Neural progenitor cell (in vitro differentiated cells): ENCODE results near the gene CINP. TPM values are rescaled to one million over a fixed set of nuclear protein-coding genes. Genes with fewer than 3 reads are reported as not detected.

Experiments used
- DNase-seq: peaks from one replicate; pipeline ENCODE4 v3.0.0-alpha.2; 2016; ENCODE audit warnings: low spot score
- H2AFZ ChIP-seq: fragments of 200-600 bp; sonication (generic); replicated peaks from 2 replicates; pipeline ENCODE4 v1.6.1; 2016; ENCODE audit warnings: antibody characterized with exemption
- H3F3A ChIP-seq: fragments of 200-600 bp; sonication (generic); 2 replicates; pipeline ENCODE4 v1.6.1; 2016; ENCODE audit warnings: antibody characterized with exemption, low read depth
- H3K27ac ChIP-seq: fragments of 200-600 bp; sonication (generic); 2 replicates; pipeline ENCODE4 v1.5.1; 2016; ENCODE audit warnings: mild to moderate bottlenecking
- H3K27me3 ChIP-seq: fragments of 200-600 bp; sonication (generic); 2 replicates; pipeline ENCODE4 v1.6.1; 2016; ENCODE audit warnings: mild to moderate bottlenecking, moderate library complexity
- H3K36me3 ChIP-seq: fragments of 200-600 bp; sonication (generic); 2 replicates; pipeline ENCODE4 v1.5.1; 2016
- H3K4me1 ChIP-seq: fragments of 200-600 bp; sonication (generic); 2 replicates; pipeline ENCODE4 v1.6.1; 2016; ENCODE audit warnings: mixed run types
- H3K4me2 ChIP-seq: fragments of 200-600 bp; sonication (generic); 2 replicates; pipeline ENCODE4 v1.6.1; 2016
- H3K4me3 ChIP-seq: fragments of 200-600 bp; sonication (generic); 2 replicates; pipeline ENCODE4 v1.5.1; 2016
- H3K79me2 ChIP-seq: fragments of 200-600 bp; sonication (generic); 2 replicates; pipeline ENCODE4 v1.6.1; 2016; ENCODE audit warnings: low read depth
- H3K9ac ChIP-seq: fragments of 200-600 bp; sonication (generic); 2 replicates; pipeline ENCODE4 v1.6.1; 2016
- H3K9me3 ChIP-seq: fragments of 200-600 bp; sonication (generic); 2 replicates; pipeline ENCODE4 v1.5.1; 2016; ENCODE audit warnings: low read depth
- H4K20me1 ChIP-seq: fragments of 200-600 bp; sonication (generic); 2 replicates; pipeline ENCODE4 v1.6.1; 2016; ENCODE audit warnings: low read depth
- H3K27ac Mint-ChIP-seq: 3 replicates; pipeline ENCODE4 v1.8.0; 2021; ENCODE audit warnings: mixed read lengths
- H3K27me3 Mint-ChIP-seq: 2 replicates; pipeline ENCODE4 v1.8.0; 2022; ENCODE audit warnings: low read depth, mild to moderate bottlenecking, inconsistent platforms, moderate library complexity, mixed read lengths; ENCODE audit not compliant: insufficient read depth
- H3K36me3 Mint-ChIP-seq: 3 replicates; pipeline ENCODE4 v1.8.0; 2021; ENCODE audit warnings: mixed read lengths
- H3K4me1 Mint-ChIP-seq: 3 replicates; pipeline ENCODE4 v1.8.0; 2021; ENCODE audit warnings: mixed read lengths
- H3K4me3 Mint-ChIP-seq: 3 replicates; pipeline ENCODE4 v1.8.0; 2021; ENCODE audit warnings: mild to moderate bottlenecking, moderate library complexity, mixed read lengths
- H3K9me3 Mint-ChIP-seq: 3 replicates; pipeline ENCODE4 v1.8.0; 2020; ENCODE audit warnings: mixed read lengths
- EZH2 ChIP-seq: fragments of 200-600 bp; sonication (generic); IDR thresholded peaks from 2 replicates; pipeline ENCODE4 v1.6.1; 2017; ENCODE audit warnings: antibody characterized with exemption, mild to moderate bottlenecking, moderate library complexity
- EZH2phosphoT487 ChIP-seq: fragments of 200-600 bp; sonication (generic); IDR thresholded peaks from 2 replicates; pipeline ENCODE4 v1.6.1; 2017; ENCODE audit warnings: antibody characterized with exemption
- total RNA-seq: library from RNA; depleted of rRNA; stranded (reverse); fragments of >200 nt; gene quantifications from 2 replicates; pipeline ENCODE4 v1.2.3, GENCODE V29; 2015; ENCODE audit warnings: low replicate concordance
- TF ChIP-seq, protein P1 (sequence below): fragments of 200-600 bp; sonication (generic); IDR thresholded peaks from 2 replicates; pipeline ENCODE4 v1.5.1; 2017; ENCODE audit warnings: antibody characterized with exemption, mild to moderate bottlenecking

The CINP gene
- total RNA-seq, 1 donor from 2014 or later: 53.5 TPM

DNA sequence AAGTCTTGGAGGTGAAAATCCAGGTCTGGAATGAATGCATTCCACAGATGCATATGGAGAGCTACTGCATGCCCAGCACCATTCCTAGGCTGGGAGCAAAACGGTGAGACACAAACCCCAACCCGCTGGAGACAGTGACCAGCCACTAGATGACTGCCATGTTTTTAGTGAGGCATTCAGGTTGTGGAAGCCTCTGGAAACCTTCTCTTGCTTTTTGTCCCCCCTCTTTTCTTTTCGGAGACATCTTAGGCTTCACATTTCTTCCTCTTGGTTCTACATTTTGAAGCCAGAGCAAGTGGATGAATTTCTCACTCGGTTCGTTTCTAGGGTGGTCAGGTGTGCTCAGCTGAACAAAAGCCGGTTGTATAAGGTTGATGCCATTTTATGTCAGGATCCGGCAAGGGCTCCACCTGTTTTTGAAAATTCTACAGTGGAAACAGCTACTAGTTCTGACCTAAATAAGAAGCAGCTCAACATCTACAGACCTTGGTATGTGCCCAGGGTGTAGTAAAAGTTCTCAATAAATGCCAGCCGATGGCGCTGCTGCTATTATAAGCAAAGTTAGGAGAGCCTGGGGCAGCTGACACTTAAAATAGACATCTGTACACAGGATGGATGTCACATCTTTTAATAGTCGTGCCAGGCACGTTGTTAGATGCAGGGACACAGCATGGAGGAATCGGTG is 45.0 kb downstream of the CINP start:
- TF ChIP-seq, protein P1, sequence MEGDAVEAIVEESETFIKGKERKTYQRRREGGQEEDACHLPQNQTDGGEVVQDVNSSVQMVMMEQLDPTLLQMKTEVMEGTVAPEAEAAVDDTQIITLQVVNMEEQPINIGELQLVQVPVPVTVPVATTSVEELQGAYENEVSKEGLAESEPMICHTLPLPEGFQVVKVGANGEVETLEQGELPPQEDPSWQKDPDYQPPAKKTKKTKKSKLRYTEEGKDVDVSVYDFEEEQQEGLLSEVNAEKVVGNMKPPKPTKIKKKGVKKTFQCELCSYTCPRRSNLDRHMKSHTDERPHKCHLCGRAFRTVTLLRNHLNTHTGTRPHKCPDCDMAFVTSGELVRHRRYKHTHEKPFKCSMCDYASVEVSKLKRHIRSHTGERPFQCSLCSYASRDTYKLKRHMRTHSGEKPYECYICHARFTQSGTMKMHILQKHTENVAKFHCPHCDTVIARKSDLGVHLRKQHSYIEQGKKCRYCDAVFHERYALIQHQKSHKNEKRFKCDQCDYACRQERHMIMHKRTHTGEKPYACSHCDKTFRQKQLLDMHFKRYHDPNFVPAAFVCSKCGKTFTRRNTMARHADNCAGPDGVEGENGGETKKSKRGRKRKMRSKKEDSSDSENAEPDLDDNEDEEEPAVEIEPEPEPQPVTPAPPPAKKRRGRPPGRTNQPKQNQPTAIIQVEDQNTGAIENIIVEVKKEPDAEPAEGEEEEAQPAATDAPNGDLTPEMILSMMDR: peak; percentile 10
- TF ChIP-seq EZH2 (no peak), EZH2phosphoT487 (no peak)
- H3K4me1 ChIP-seq: peaks cover 23% of the 10 kb centered on the region
- Mint-ChIP-seq H3K4me1 (peaks cover 52% of the 10 kb centered on the region), H3K4me3 (peak overlapping the region; percentile 97), H3K9me3 (peaks cover 5% of the 10 kb centered on the region), H3K36me3 (peaks cover under 1% of the 10 kb centered on the region), H3K27me3 (peaks cover 22% of the 10 kb centered on the region), H3K27ac (peak overlapping the region; percentile 97)
- peak overlapping the region; percentile 79 for H3K4me3 ChIP-seq
- no peaks in the 10 kb centered on the region for H3K36me3 ChIP-seq
- peak overlapping the region; percentile 84 for H3K4me2 ChIP-seq
- peaks cover 11% of the 10 kb centered on the region for H3K79me2 ChIP-seq
- peak overlapping the region; percentile 8 for H3K27ac ChIP-seq
- no peaks in the 10 kb centered on the region for H3K9me3 ChIP-seq
- peaks cover 45% of the 10 kb centered on the region for H3F3A ChIP-seq
- DNase-seq: peak; percentile 33
- no peaks in the 10 kb centered on the region for H4K20me1 ChIP-seq
- peak overlapping the region; percentile 91 for H2AFZ ChIP-seq
- H3K27me3 ChIP-seq: peaks cover 22% of the 10 kb centered on the region
- no peak overlapping the region for H3K9ac ChIP-seq

DNA sequence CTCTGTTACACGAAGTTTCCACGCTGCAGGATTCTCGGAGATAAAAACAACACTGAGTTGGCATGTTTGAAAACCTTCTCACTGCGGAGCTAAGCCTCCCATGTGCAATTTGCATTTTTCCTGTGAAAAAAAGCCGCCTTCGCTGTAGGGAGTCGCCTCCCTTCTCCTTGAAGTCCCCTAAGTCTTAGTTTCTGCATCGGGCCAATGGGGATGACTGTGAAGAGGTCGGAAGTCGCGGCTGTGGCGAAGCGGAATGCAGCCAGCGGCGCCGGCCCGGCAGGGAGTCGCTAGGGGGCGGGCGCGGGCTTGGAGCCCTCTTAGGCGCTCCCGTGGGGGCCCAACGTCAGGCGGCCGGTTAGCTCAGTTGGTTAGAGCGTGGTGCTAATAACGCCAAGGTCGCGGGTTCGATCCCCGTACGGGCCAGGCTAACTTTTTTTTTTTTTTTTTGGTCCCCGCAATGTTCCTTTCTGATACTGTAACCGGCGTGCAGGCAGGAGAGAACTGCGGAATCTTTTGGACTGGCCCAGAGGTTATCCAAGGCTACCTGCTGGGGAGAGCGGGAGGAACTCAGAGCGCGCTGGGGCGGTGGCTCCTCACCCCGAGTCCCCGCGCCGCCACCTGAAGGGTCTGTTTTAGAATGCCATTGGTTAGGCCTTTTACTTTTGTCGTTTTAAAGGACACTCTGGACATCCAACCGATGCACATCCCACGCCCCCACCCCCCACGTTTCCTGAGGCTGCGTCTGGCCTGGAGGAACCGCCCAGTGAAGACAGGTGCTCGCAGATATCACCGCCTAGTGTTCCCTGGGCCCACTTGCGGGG is 45.7 kb downstream of the CINP start:
- Histone ChIP-seq H3K27ac (peak overlapping the region; percentile 15), H3K79me2 (peaks cover 11% of the 10 kb centered on the region), H3K4me2 (peak overlapping the region; percentile 84), H3K27me3 (peaks cover 22% of the 10 kb centered on the region), H2AFZ (peak overlapping the region; percentile 91), H3K9me3 (no peaks in the 10 kb centered on the region), H4K20me1 (no peaks in the 10 kb centered on the region), H3K36me3 (no peaks in the 10 kb centered on the region), H3K9ac (no peak overlapping the region), H3K4me3 (peak overlapping the region; percentile 79), H3K4me1 (peaks cover 23% of the 10 kb centered on the region), H3F3A (peaks cover 45% of the 10 kb centered on the region)
- H3K27me3 Mint-ChIP-seq: peaks cover 22% of the 10 kb centered on the region
- no peaks in the 10 kb centered on the region for H3K36me3 Mint-ChIP-seq
- DNase-seq: peak; percentile 97
- H3K4me3 Mint-ChIP-seq: peak overlapping the region; percentile 97
- H3K9me3 Mint-ChIP-seq: peaks cover 5% of the 10 kb centered on the region
- H3K27ac Mint-ChIP-seq: peak overlapping the region; percentile 97
- TF ChIP-seq EZH2 (no peak), EZH2phosphoT487 (no peak)
- TF ChIP-seq, protein P1: peak; percentile 46
- H3K4me1 Mint-ChIP-seq: peaks cover 51% of the 10 kb centered on the region

DNA sequence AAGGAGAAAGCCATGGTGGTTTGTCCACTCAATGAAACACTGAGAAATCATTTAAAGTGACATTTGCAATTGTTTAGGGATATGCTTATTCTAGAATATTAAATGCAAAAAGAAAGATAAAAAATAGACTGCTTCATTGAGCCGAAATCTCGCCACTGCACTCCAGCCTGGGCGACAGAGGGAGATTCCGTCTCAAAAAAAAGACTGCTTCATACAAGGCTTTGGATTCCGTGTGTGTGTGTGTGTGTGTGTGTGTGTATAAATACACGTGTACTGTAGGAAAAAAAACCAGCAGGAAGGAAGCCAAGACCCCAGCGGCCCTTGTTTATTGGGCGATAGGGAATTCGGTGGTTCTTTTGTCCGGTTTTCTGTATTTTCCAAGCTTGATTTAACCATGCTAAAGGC is 46.4 kb downstream of the CINP start:
- Mint-ChIP-seq H3K4me1 (peaks cover 51% of the 10 kb centered on the region), H3K27ac (peak overlapping the region; percentile 97), H3K27me3 (peaks cover 22% of the 10 kb centered on the region), H3K4me3 (peak overlapping the region; percentile 97), H3K36me3 (no peaks in the 10 kb centered on the region), H3K9me3 (peaks cover 5% of the 10 kb centered on the region)
- H3K27ac ChIP-seq: peak overlapping the region; percentile 15
- H3K36me3 ChIP-seq: no peaks in the 10 kb centered on the region
- H2AFZ ChIP-seq: peak overlapping the region; percentile 60
- peaks cover 11% of the 10 kb centered on the region for H3K79me2 ChIP-seq
- peaks cover 22% of the 10 kb centered on the region for H3K27me3 ChIP-seq
- peak; percentile 67 for DNase-seq
- TF ChIP-seq, protein P1: no peak
- no peak for TF ChIP-seq EZH2phosphoT487
- TF ChIP-seq EZH2: no peak
- H3F3A ChIP-seq: peaks cover 43% of the 10 kb centered on the region
- peaks cover 23% of the 10 kb centered on the region for H3K4me1 ChIP-seq
- peak overlapping the region; percentile 79 for H3K4me3 ChIP-seq
- no peaks in the 10 kb centered on the region for H3K9me3 ChIP-seq
- no peaks in the 10 kb centered on the region for H4K20me1 ChIP-seq
- no peak overlapping the region for H3K9ac ChIP-seq
- peak overlapping the region; percentile 76 for H3K4me2 ChIP-seq
